ENCODE results near the gene SLC1A2. TPM values are rescaled to one million over a fixed set of nuclear protein-coding genes. Genes with fewer than 3 reads are reported as not detected.

The SLC1A2 gene
- total RNA-seq, 1 experiment from 2014 or later, result 0.50 TPM

- peaks cover 5% of the 10 kb centered on the region for H3K27me3 Mint-ChIP-seq (ENCODE audit: low read depth)
- Histone ChIP-seq H4K8ac (replicated peaks; ENCODE audit: insufficient read length, low read depth, low read length) (no peak overlapping the region), H3K9me3 (ENCODE audit: control insufficient read depth, low read depth, low read length) (no peaks in the 10 kb centered on the region), H3K4me2 (ENCODE audit: insufficient read depth, insufficient read length, low read length) (no peak overlapping the region), H3K79me2 (ENCODE audit: insufficient read depth, low read length) (no peaks in the 10 kb centered on the region), H3K79me1 (ENCODE audit: insufficient read depth, low read depth, low read length, poor library complexity, severe bottlenecking) (no peaks in the 10 kb centered on the region), H3K23me2 (ENCODE audit: insufficient read length, low read depth, low read length, poor library complexity, severe bottlenecking) (no peaks in the 10 kb centered on the region), H4K5ac (ENCODE audit: insufficient read length, low read depth, low read length) (no peak overlapping the region), H2AK5ac (ENCODE audit: insufficient read length, low read length) (no peak overlapping the region), H2BK12ac (ENCODE audit: insufficient read length, low read depth, low read length) (no peak overlapping the region), H3K4me1 (ENCODE audit: insufficient read depth, low read length) (no peaks in the 10 kb centered on the region), H3K23ac (ENCODE audit: insufficient read length, low read depth, low read length) (no peak overlapping the region), H3K56ac (ENCODE audit: insufficient read length, low read depth, low read length) (no peak overlapping the region), H4K20me1 (ENCODE audit: control insufficient read depth, insufficient read depth, insufficient read length) (no peaks in the 10 kb centered on the region), H3K9ac (ENCODE audit: extremely low read depth, insufficient read length, low read length) (no peak overlapping the region), H3T11ph (ENCODE audit: low read length) (no peak overlapping the region), H2BK5ac (ENCODE audit: insufficient read length, low read length) (no peak overlapping the region), H4K91ac (ENCODE audit: insufficient read length, low read depth, low read length) (no peak overlapping the region), H3K14ac (ENCODE audit: insufficient read depth, low read length) (no peak overlapping the region), H3K4ac (ENCODE audit: low read depth, low read length) (no peak overlapping the region), H2BK20ac (ENCODE audit: low read depth, low read length, poor library complexity, severe bottlenecking) (no peak overlapping the region), H2BK120ac (ENCODE audit: low read depth, low read length, poor library complexity, severe bottlenecking) (no peak overlapping the region), H3K18ac (ENCODE audit: insufficient read length, low read depth, low read length) (no peak overlapping the region), H3K27me3 (ENCODE audit: insufficient read depth, low read length) (no peaks in the 10 kb centered on the region), H2AFZ (ENCODE audit: low read length) (no peak overlapping the region), H2BK15ac (ENCODE audit: low read depth, low read length) (no peak overlapping the region), H3K27ac (ENCODE audit: insufficient read length, low read depth, low read length) (no peak overlapping the region)
- no peak overlapping the region for H3K4me3 Mint-ChIP-seq
- no peaks in the 10 kb centered on the region for H3K36me3 Mint-ChIP-seq (ENCODE audit: insufficient read depth in 1 of 3, low read depth in 3 of 3)
- no peak; the same call in 2 of the 3 replicates for TF ChIP-seq CTCF (conservative IDR thresholded peaks at IDR 0.05)
- DNase-seq, result no peak
- WGBS (ENCODE audit: extremely low coverage, insufficient read length, low lambda C conversion rate), result no CpG with 5 or more reads among the region's 2 CpGs
- H3K4me1 Mint-ChIP-seq, result no peaks in the 10 kb centered on the region
- H3K9me3 Mint-ChIP-seq, result no peaks in the 10 kb centered on the region
- no peak overlapping the region; a peak in 1 of 7 replicates for H3K27ac Mint-ChIP-seq
These were observed 45.9 kb downstream of the SLC1A2 start for GRCh38 chr11:35373284-35373933.

All from H9 (cell line).